Measurements from ENCODE around the gene RASL10A.

Gene RASL10A

DNA sequence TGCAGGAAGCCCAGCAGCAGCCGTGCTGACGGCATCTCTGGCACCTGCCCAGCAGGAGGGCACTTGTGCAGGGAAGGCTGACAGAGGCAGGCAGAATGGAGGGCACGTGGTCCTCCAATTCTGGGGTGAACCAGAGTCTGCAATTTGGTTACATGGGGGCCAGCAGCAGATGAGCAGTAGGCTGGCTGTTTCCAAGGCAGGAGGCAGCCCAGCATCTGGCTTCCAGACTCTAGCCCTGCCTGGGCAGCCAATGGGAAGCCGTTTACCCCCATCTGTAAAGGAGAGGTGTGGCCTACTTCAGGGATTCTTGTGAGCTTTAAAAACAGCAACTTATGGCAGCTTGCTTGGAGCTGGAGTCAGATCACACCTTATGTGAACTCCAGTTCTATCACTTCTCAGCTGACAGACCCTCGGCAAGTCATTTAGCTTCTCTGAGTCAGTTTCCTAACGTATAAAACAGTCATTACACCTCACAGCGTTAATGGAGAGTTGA, 27.9 kb upstream of the RASL10A start:
- TF ChIP-seq, protein P1, sequence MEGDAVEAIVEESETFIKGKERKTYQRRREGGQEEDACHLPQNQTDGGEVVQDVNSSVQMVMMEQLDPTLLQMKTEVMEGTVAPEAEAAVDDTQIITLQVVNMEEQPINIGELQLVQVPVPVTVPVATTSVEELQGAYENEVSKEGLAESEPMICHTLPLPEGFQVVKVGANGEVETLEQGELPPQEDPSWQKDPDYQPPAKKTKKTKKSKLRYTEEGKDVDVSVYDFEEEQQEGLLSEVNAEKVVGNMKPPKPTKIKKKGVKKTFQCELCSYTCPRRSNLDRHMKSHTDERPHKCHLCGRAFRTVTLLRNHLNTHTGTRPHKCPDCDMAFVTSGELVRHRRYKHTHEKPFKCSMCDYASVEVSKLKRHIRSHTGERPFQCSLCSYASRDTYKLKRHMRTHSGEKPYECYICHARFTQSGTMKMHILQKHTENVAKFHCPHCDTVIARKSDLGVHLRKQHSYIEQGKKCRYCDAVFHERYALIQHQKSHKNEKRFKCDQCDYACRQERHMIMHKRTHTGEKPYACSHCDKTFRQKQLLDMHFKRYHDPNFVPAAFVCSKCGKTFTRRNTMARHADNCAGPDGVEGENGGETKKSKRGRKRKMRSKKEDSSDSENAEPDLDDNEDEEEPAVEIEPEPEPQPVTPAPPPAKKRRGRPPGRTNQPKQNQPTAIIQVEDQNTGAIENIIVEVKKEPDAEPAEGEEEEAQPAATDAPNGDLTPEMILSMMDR (IDR thresholded peaks at IDR 0.05; ENCODE audit: low read length, missing control alignments) = no peak
- no peak for DNase-seq (ENCODE audit: low read depth)
- H3K4me3 ChIP-seq (replicated peaks; ENCODE audit: low read depth, low read length) = no peak overlapping the region

DNA sequence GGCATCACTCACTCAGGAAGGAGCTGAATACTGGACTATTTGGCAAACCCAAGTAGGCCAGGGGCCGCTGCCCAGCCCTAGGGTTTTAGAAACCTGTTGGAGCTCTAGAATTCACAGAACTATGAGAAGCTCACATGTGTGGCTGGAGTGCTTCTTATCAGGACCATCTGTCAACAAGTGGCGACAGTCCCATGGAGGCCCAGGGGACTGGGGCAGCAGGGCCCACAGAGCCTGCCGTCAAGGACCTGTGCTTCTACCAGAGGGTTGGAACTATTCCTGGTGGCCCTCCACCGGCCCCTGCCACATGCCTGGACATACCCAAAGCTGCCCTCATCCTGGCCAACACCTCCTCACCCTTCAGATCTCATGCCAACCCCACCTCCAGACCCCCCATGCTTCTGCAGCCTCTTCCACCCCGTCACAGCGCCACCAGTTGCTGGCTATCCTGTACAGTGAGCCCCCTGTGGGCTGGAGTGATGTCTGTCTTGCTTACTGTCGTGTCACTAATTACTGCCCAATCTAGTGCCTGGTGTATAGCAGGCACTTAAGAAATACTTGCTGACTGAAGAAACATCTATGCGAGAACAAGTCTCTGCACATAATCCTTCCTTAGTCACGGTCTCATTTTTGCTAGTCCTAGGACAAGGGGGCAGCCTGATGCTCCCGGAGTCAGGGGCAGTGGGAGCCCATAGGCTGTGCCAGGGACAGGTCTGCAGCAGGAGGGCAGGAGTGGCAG, 27.2 kb upstream of the RASL10A start:
- DNase-seq (ENCODE audit: low read depth) = no peak
- TF ChIP-seq, protein P1 (IDR thresholded peaks at IDR 0.05; ENCODE audit: low read length, missing control alignments) = no peak
- H3K4me3 ChIP-seq (replicated peaks; ENCODE audit: low read depth, low read length) = no peak overlapping the region

DNA sequence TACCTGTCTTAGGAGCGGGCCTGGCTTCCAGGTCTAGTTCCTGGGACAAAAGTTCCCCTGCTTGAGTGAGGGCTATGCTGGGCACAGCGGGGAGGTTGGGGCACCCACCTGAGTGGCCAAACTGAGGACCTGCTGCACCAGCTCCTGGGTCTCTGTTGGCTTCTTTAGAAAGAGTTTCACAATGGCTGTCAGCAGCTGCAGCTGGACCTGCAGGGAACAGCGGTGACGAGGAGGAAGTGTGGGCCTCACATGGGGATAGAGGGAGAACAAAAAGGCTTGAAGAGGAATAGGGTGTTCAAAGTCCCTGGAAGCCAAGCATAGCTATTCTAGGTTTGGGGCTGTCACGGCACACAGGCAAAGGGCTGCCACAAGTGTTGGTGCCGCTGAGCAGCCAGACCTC, 26.7 kb upstream of the RASL10A start:
- H3K4me3 ChIP-seq (replicated peaks; ENCODE audit: low read depth, low read length) = no peak overlapping the region
- TF ChIP-seq, protein P1 (IDR thresholded peaks at IDR 0.05; ENCODE audit: low read length, missing control alignments) = no peak
- DNase-seq (ENCODE audit: low read depth) = no peak

DNA sequence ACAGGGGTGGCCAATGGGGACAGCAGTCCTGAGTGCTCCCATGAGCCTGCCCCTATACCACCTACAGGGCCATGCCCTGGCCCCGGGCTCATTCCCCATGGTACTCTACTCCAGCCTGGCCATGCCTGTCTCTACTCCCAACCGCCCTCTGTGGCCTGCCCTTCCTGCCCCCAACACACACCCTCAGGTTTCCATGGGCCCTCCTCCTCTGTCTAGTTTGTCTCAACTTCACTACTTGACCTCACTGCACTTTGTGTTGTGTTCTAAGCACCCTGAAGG, 26.3 kb upstream of the RASL10A start:
- TF ChIP-seq, protein P1 (IDR thresholded peaks at IDR 0.05; ENCODE audit: low read length, missing control alignments) = no peak

DNA sequence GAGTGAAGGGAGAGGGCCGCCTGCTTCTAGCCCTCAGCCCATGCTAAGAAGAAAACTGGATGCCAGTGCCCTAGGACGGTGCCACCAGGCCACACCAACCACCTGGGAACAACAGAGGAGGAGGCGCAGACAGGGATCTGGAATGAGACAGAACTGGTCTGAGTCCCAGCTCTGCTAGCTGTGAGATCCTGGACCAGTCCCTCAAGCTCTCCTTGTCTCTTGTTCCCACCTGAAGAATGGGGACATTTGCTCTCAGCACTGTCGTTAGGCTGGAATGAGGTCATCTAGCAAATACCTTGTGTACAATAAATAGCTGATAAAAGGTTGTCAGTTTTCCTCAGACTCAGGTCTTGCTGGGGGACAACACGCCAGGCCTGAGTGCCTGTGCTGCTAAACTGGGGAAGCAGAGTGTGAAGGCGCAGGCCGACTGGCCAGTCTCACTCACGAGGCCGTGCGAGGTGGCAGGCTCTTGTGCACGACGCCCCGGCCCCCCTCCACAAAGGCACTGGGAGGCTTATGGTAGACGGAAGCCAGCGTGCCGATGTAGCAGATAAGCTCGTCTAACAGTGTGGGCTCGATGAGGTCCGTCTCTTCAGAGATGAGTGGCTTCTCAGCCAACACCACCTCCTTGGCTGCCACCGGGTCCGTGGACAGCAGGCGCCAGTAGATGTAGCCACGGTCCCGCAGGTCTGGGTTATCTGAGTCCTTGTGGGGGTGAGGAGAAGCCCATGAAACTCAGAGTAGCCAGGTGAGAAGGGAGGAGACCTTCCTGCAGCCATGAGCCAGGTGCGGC, 25.8 kb upstream of the RASL10A start:
- DNase-seq (ENCODE audit: low read depth) = no peak
- H3K4me3 ChIP-seq (replicated peaks; ENCODE audit: low read depth, low read length) = no peak overlapping the region
- TF ChIP-seq, protein P1 (IDR thresholded peaks at IDR 0.05; ENCODE audit: low read length, missing control alignments) = no peak

More for the DNA sequence above, 26.3 kb upstream of the RASL10A start:
- DNase-seq (ENCODE audit: low read depth) = no peak
- no peak overlapping the region for H3K4me3 ChIP-seq (replicated peaks; ENCODE audit: low read depth, low read length)

DNA sequence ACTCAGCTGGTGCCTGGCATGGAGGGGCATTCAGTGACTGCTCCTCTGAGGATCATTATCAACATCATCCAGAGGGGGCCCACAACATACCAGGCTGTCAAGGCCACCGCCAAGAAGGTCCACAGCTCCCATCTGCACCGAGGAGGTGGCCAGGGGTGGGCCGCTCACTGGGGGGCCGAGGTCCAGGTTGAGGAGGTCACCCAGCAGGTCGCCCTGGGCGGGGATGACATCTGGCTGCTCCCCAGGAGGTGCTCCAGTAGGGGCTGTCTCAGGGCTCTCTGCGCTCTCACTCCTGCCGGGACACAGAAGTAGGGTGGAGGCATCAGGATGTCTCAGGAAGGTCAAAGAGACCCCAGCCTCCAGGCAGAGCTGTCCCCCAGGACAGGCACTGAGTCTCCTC, 25.1 kb upstream of the RASL10A start:
- no peak for DNase-seq (ENCODE audit: low read depth)
- H3K4me3 ChIP-seq (replicated peaks; ENCODE audit: low read depth, low read length) = no peak overlapping the region
- TF ChIP-seq, protein P1 (IDR thresholded peaks at IDR 0.05; ENCODE audit: low read length, missing control alignments) = no peak

Measured in fibroblast of pulmonary artery (primary cell).